Measurements from ENCODE around the gene HIVEP2.

GRCh38 chr6:142846459-142846831 lies 98.5 kb downstream of the HIVEP2 start:
- TF ChIP-seq, protein P1, sequence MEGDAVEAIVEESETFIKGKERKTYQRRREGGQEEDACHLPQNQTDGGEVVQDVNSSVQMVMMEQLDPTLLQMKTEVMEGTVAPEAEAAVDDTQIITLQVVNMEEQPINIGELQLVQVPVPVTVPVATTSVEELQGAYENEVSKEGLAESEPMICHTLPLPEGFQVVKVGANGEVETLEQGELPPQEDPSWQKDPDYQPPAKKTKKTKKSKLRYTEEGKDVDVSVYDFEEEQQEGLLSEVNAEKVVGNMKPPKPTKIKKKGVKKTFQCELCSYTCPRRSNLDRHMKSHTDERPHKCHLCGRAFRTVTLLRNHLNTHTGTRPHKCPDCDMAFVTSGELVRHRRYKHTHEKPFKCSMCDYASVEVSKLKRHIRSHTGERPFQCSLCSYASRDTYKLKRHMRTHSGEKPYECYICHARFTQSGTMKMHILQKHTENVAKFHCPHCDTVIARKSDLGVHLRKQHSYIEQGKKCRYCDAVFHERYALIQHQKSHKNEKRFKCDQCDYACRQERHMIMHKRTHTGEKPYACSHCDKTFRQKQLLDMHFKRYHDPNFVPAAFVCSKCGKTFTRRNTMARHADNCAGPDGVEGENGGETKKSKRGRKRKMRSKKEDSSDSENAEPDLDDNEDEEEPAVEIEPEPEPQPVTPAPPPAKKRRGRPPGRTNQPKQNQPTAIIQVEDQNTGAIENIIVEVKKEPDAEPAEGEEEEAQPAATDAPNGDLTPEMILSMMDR (conservative IDR thresholded peaks at IDR 0.05; ENCODE audit: low read depth, low read length): no peak
- TF ChIP-seq EZH2 (IDR thresholded peaks at IDR 0.05; ENCODE audit: low read length, unreplicated experiment): no peak

Data from PC-3 (cell line).